Ecto neural progenitor cell (in vitro differentiated cells): ENCODE data around the gene SPDEF.
A peak's percentile ranks its signal among the peaks of the same experiment; 100 is the strongest.

Source experiments
- DNase-seq: peaks from one replicate; pipeline ENCODE4 v3.0.0-alpha.2; 2018; ENCODE audit warnings: low spot score

SPDEF gene

DNA sequence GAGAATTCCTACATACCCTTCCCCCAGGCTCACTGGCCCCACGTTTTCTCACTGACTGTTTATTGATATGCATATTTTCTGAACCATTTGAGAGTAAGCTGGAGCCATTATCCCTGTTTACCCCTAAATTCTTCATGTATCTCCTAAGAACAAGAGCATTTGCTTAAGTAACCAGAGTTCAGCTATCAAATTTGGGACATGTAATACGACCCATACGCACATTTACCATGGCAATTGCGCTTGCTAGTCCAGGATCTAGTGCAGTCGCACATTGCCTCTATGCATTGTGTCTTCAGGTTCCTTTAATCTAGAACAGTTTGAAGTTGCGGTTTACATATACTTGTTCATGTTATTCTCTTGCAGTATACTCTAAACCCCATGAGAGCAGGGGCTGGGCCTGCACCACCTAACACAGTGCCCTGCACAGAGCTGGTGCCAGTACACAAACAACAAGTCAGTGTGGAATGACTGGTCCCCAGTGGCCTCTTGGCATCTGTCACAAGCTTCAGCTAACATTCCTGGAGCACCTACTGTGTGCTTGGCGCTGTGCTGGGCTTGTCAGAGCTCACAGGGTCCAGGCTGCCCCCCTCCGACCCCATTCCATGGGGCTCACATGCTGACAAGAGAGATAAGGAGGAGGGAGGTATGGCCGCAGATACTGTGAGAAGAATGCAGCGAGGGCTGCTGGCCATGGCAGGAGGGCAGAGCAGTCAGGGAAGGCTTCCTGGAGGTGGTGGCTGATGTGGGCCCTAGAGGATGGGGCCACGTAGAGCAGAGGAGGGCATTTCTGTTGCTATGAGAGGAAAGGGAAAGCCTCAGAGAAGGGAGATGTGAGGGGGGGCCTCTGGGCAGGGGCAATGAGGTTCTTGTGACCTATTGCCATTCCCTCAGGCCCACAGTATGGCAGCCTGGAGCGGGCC is 28.1 kb downstream of the SPDEF start:
- no peak for DNase-seq

DNA sequence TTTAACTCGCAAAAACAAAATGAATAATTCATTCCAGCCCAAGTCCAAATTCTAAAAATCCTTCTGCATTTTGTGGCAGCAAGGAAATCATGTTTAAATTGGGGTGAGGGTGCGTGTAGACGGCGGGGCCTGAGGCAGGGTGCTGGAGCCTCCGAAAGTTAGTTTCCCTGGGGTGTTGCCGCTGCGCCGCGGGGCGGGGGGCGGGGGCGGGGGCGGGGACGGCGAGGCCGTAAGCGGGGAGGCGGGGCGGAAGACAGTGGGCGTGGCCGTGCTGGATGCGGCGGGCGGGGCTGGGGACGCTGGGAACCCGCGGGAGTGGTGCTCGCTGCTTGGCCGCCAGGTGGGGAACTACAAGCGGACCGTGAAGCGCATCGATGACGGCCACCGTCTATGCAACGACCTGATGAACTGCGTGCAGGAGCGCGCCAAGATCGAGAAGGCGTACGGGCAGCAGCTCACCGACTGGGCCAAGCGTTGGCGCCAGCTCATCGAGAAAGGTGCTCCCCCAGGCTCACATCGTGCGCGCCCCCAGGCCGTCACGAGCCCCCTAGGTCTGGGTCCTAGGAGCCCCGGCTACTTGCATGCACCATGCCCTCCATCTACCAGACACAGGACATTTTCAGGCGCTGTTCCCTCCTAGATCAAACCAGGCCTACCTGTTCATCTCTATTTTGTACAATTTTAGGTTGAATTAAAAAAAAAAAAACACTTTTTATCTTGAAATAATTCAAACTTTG is 29.0 kb downstream of the SPDEF start:
- peak; percentile 96 for DNase-seq

DNA sequence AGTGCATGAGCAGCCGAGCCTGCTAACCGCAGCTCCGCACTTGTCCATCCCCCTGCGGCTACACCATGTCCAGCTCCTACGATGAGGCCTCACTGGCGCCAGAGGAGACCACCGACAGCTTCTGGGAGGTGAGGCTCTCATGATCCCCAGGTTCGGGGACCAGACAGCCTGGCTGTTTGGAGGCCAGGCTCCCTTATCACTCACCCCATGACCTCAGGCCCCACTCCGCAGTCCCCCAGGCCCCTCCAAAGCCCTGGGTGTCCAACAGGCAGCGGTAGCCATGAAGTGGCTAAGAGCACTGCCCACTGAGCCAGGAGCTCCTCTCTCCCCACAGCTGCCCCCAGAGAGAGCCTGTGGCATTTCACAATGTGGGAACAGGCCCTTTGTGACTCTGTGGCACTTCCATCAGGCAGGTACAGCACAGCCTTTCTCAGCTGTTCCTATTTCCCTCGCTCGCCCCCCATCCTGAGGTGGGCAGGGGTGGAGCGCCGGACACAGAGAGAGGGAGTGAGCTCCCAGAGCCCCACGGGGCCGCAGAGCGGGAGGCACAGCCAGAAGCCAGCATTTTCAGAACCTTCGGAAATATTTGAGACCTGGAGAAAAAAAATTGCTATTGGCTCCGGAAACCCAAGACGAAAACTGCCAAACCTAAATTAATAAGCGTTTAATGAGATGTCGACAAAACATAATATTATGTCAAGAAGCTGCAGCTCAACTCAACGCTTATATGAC is 29.7 kb downstream of the SPDEF start:
- no peak for DNase-seq

DNA sequence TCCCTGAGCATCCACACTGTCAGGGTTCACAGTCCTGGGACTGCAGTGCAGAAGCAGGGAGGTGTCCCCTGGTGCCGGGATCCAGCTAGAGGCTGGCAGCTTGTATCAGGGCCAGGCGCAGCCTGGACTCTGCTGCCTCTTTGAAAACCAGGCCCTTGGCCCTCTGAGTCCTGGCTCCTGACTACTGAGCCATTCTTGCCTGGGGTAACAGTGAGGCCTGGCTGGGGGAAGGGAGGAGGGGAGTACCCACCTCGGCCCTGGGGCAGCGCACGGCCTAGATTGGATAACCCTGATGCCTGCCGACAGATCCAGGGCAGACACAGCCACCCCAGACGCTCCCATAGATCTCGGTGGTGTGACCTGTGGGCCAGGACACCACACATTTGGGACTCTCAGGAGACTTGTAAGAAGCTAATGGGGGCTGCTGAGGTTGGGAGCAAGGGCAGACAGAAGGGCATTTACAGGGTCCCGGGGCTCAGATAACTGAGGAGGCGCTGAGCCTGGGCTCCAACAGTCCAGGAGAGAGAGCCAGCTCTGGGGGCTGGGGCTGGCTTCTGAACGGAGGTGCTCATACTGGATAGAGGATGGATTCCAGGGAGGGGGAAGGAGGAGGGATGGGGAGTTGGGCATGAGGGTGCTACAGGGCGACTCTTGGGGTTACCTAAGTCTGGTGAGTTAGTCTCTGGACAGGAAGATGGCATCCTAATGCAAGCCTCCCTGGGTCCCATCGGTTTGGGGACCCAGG is 30.5 kb downstream of the SPDEF start:
- no peak for DNase-seq

GRCh38 chr6:34524971-34525370 is 31.2 kb downstream of the SPDEF start:
- DNase-seq: no peak

DNA sequence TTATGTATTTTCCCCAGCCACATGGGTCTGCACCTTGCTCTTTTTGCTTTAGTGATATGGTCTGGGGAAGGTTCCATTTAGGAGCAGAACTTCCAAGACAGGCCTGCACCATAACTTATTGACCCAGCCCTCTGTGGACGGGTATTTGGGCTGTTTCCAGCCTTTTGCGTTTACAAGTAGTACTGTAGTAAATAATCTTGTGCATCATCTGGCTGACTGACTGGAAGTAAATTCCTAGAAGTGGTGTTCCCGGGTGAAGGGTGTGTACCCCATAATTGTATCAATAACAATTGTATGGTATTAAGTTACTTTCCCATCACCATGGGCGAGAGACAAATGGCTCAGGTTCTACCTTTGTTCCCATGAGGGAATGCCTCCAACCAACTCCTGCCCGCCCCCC is 31.6 kb downstream of the SPDEF start:
- no peak for DNase-seq

DNA sequence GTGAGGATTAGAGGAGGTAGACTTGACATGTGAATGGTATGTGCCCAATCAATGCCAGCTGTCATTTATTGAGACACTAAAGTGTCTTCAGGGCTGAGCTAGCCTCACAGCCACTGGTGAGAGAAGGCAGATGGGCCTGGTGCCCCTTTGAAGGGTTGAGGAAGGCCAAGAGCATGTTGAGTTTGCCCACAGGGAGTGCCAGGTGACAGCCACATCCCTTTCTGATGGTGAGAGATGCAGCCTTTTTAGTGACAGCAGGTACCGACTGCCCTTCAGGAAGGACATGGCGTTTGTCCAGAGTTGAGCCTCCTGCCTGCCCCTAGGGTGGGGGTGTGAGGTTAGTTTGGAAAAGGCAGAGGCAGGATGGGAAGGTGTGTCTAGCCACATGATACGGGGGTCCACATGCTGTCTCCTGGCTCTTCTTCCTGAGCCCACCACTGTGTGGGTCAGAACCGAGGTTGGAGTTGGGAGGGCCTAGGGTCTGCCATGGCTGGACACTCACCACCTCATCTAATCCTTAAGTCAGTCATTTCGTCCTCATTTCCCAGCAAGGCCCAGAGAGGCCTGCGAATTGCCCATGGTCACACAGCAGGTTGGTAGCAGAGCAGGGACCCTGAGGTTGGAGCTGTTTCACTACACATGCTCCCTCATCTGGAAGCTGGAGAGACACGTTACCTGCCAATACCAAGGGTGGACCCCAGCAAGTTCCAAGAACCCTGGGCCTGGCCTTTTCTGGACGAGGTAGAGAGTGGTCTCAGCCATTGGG is 32.5 kb downstream of the SPDEF start:
- DNase-seq: no peak

GRCh38 chr6:34522761-34523160 is 33.4 kb downstream of the SPDEF start:
- DNase-seq: no peak

DNA sequence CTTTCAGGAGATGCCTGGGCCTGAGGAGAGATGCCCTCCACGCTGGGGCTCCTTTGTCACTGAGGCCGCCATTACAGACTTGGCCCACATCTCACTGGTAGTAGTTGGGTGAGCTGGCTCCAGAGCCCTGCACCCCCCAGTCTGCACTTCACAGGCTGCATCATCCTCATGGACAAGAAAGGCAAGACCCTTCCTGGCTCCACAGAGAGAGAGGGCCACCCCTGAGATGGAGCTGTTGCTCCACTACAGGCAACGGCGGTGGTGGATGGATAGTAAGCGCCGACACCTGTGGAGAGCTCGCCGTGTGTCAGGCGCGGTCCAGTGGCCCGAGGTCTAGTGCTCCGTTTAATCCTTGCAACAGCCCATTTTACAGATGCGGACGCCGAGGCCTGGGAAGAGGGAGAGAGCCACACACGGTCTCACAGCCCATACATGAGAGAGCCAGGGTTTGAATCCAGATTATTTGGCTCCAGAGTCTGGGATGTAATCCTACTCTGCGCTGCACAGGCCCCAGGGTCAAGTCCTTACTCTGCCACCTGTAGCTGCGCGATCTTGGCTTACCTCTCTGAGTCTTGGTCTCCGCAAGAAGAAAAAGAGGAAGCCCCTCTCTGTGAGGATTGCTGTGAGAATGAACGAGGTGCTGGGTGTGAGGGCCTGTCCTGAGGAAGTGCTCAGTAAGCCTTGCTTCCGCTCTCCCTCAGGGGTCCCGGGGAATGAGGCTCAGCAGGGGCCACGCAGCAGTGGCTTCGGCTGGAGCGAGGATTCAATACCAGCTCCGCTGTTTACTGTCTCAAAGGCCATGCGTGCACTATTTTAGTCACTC is 34.5 kb downstream of the SPDEF start:
- no peak for DNase-seq

GRCh38 chr6:34520645-34521462 is 35.3 kb downstream of the SPDEF start:
- DNase-seq: peak; percentile 40

GRCh38 chr6:34519971-34520644 is 36.0 kb downstream of the SPDEF start:
- DNase-seq: no peak

GRCh38 chr6:34518669-34519365 is 37.3 kb downstream of the SPDEF start:
- DNase-seq: no peak

GRCh38 chr6:34517966-34518365 is 38.2 kb downstream of the SPDEF start:
- DNase-seq: no peak

- no peak for DNase-seq
These were observed 38.7 kb downstream of the SPDEF start for GRCh38 chr6:34517461-34517881.

GRCh38 chr6:34516391-34517324 is 39.5 kb downstream of the SPDEF start:
- peak; percentile 46 for DNase-seq

DNA sequence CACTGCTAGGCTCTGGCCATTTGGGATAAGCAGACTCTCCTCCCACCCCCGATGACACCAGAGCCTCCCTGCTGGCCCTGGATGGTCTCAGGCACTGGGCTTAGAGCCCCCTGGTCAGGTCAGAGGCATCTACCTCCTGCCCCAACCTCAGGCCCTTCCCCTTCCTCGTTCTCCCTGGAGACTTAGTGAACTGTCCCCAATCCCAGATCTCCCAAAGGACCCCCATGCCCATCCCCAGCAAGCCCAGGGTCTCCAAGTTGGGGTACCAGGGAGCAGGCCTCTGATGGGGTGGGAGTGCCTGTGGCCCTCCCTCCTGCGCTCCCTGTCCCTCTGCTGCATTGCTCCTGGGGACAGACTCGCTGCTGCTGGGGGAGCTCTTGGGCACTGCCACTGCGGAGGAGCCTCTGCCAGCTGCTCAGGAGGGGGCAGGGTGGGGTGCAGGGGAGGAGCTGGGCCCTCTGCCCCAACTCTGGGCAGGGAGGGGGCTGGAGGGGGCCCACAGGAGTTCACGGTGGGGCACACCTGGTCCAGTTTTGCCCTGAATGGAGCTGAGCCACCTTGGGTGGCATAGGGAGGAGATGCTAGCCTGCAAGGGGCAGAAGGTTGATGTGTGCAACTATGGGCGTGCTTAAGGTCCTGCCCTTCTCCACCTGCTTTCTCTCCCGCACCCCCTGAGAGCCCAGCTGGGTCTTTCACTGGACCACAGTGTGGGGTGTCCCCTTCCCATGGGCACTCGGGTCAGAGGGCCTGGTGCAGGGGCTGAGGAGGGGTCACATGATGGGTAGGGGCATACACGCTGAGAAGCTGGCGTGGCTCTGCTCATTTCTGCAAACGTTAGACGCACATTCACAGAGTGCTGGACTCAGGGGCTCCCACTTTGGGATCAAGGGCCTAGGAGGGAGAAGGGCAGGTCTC is 40.4 kb downstream of the SPDEF start:
- DNase-seq: peak; percentile 43
